Measurements from ENCODE around the gene AKAP13. TPM values are rescaled to one million over a fixed set of nuclear protein-coding genes. Genes with fewer than 3 reads are reported as not detected.
"Not testable (repeated sequence)": the region's sequence is repeated elsewhere in the genome, so short reads cannot be mapped to it uniquely, and the experiment has no call there.

The AKAP13 gene
- total RNA-seq, 3 donors from 2014 or later = 67.4 to 78.8 (median 77.0) TPM

DNA sequence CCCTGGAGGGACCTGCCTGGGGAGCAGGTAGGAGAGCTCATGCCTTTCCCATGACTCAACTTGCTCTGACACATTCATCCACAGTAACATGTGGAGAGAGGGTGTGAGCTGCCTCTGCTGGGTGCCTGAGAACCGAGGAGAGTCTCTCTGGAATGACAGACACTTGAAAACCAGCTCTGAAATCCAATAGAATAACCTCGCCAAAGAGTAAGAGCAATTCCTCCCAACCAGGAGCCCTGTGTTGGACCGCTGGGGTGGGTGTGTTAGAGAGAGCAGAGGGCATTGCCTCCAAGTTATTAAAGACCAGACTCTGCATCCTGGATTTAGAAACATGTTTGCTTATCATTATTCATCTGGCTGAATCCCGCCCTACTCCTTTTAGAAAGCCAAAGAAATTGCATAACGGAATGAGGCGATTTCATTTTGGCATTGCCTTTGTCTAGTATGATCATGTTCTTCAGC, 35.7 kb upstream of the AKAP13 start:
- not testable (repeated sequence) for H3K4me1 Mint-ChIP-seq (ENCODE audit: low read depth); H3K27me3 Mint-ChIP-seq (ENCODE audit: low read depth); DNase-seq; H3K4me3 Mint-ChIP-seq; ATAC-seq; H3K36me3 Mint-ChIP-seq (ENCODE audit: insufficient read depth); H3K9me3 Mint-ChIP-seq

DNA sequence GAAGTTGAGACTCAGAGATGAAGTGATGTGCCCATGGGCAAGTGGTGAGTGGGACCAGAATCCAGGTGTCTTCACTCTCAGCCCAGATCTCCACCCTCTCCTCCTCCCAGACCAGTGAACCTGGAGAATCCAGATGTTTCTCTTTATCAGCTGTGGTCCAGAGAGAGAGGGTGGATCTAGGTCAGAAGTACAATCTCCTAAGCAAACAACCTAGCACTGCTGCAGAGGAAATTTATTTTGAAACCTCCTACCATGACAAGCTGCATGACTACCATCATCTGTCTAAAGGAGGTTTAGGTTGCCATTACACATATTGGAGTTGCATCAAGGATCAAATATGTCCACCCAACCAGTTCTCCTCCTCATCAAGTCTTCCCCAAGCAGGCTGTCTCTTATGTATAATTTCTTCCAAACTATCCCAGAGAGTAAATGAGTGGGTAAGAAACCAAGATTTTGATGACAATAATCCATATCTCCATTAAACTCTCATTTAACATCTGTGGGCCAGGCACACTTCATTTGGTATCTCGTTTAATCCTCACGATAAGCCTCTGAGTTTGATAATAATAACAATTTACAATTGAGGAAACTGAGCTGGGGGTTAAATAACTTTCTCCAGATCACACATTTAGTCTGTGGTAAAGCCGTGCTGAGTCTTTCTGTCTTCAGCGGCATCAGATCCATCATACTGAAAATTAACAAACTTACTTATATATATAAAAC, 35.0 kb upstream of the AKAP13 start:
- H3K27me3 Mint-ChIP-seq (ENCODE audit: low read depth); DNase-seq; ATAC-seq; H3K4me3 Mint-ChIP-seq; H3K4me1 Mint-ChIP-seq (ENCODE audit: low read depth); H3K9me3 Mint-ChIP-seq; H3K36me3 Mint-ChIP-seq (ENCODE audit: insufficient read depth): not testable (repeated sequence)

DNA sequence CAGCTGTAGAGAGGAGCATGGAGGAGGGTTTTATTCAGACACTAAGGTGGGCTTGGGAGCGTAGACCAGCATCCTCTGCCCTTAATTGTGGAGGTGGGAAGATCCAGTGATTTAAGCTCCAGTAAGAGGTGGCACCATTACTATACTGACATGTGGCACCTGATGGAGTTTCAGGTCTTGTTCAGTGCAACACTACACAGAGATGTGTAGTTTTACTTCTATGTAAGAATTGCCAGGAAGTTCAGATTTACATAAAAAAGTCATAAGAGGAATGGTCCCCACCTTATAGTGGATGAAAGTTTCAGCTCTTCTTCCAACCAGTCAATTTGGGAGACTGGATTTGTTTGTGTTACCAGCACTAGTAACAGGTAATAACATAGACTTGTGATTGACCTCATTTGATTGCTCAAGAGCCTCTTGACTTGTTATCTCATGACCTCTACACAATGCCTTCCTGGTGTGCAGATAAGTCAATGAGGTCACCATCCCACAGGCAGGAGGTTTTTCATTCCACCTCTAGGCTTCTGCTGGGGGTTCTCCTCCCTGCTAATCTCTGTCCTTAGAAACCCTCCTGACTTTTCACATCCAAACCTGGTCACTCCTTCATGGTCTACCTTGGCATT, 33.8 kb upstream of the AKAP13 start:
- not testable (repeated sequence) for H3K4me1 Mint-ChIP-seq (ENCODE audit: low read depth)
- peak; percentile 18 for ATAC-seq

DNA sequence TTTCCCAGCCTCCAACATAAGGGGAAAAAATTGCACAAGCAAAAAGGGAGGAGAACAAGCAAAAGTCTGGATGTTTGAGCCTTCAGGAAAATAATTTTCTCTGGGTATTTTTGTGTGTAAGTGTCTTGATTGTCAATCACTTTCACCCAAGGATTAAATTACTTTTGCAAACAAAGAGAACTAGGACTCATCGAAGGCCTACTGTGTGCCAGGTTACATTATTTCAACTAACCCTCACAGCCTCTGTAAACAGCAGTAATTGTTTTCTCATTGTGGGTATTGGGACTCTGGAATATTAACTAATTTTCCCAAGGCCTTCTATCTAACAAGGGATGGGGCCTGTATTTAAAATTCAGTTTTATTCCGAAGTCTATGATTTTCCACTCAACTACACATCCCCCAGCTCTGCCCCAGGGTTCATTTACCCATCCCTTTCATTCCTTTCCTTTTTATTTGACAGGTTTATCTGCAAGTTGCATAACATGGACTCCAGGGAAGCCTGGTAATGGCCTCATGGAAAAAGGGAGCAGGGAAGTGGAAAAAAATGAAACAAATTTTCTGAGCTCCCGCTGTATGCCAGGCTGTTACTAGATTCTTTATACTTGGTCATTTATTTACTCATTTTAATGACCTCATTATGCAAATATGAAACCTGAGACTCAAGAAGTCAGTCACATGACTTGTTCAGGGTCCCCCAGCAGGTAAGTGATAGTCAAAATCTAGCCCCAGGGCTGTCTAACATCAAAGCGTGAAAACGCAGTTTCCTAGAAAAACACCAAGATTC, 32.9 kb upstream of the AKAP13 start:
- not testable (repeated sequence) for H3K4me1 Mint-ChIP-seq (ENCODE audit: low read depth); H3K27me3 Mint-ChIP-seq (ENCODE audit: low read depth); DNase-seq; ATAC-seq; H3K4me3 Mint-ChIP-seq; H3K36me3 Mint-ChIP-seq (ENCODE audit: insufficient read depth); H3K9me3 Mint-ChIP-seq

More for the DNA sequence above, 33.8 kb upstream of the AKAP13 start:
- H3K27me3 Mint-ChIP-seq (ENCODE audit: low read depth); H3K36me3 Mint-ChIP-seq (ENCODE audit: insufficient read depth); H3K4me3 Mint-ChIP-seq; DNase-seq; H3K9me3 Mint-ChIP-seq: not testable (repeated sequence)

GRCh38 chr15:85348048-85348766, 32.2 kb upstream of the AKAP13 start:
- not testable (repeated sequence) for ATAC-seq; H3K36me3 Mint-ChIP-seq (ENCODE audit: insufficient read depth); H3K9me3 Mint-ChIP-seq; H3K4me1 Mint-ChIP-seq (ENCODE audit: low read depth); H3K4me3 Mint-ChIP-seq; DNase-seq; H3K27me3 Mint-ChIP-seq (ENCODE audit: low read depth)

DNA sequence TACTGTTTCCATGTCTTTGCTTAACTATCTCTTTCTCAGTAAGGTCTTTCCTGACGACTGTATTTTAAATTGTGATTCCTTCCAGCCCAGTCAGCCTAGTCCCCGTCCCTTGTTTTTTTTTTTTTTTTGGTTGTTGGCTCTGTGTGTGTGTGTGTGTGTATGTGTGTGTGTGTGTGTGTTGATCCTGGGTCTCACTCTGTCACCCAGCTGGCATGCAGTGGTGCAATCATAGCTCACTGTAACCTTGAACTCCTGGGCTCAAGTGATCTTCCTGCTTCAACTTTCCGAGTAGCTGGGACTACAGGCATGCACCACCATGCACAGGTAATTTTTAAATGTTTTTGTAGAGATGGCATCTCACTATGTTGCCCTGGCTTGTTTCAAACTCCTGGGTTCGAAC, 31.3 kb upstream of the AKAP13 start:
- not testable (repeated sequence) for H3K4me1 Mint-ChIP-seq (ENCODE audit: low read depth); DNase-seq; H3K36me3 Mint-ChIP-seq (ENCODE audit: insufficient read depth); H3K4me3 Mint-ChIP-seq; H3K27me3 Mint-ChIP-seq (ENCODE audit: low read depth); H3K9me3 Mint-ChIP-seq; ATAC-seq

GRCh38 chr15:85350395-85350794, 30.0 kb upstream of the AKAP13 start:
- peaks cover 5% of the 10 kb centered on the region for H3K4me1 Mint-ChIP-seq (ENCODE audit: low read depth)
- H3K4me3 Mint-ChIP-seq = no peak overlapping the region
- no peaks in the 10 kb centered on the region for H3K36me3 Mint-ChIP-seq (ENCODE audit: insufficient read depth)
- H3K9me3 Mint-ChIP-seq = no peaks in the 10 kb centered on the region
- no peaks in the 10 kb centered on the region for H3K27me3 Mint-ChIP-seq (ENCODE audit: low read depth)
- no peak for DNase-seq
- no peak for ATAC-seq

- H3K36me3 Mint-ChIP-seq (ENCODE audit: insufficient read depth); DNase-seq; H3K4me3 Mint-ChIP-seq; H3K9me3 Mint-ChIP-seq; ATAC-seq; H3K27me3 Mint-ChIP-seq (ENCODE audit: low read depth); H3K4me1 Mint-ChIP-seq (ENCODE audit: low read depth): not testable (repeated sequence)
Measured at GRCh38 chr15:85351501-85351900, 28.9 kb upstream of the AKAP13 start.

- Mint-ChIP-seq H3K9me3 (no peaks in the 10 kb centered on the region), H3K4me3 (no peak overlapping the region), H3K4me1 (ENCODE audit: low read depth) (peaks cover 2% of the 10 kb centered on the region), H3K36me3 (ENCODE audit: insufficient read depth) (no peaks in the 10 kb centered on the region), H3K27me3 (ENCODE audit: low read depth) (no peaks in the 10 kb centered on the region)
- ATAC-seq = no peak
- no peak for DNase-seq
Measured at GRCh38 chr15:85351965-85352364, 28.4 kb upstream of the AKAP13 start.

DNA sequence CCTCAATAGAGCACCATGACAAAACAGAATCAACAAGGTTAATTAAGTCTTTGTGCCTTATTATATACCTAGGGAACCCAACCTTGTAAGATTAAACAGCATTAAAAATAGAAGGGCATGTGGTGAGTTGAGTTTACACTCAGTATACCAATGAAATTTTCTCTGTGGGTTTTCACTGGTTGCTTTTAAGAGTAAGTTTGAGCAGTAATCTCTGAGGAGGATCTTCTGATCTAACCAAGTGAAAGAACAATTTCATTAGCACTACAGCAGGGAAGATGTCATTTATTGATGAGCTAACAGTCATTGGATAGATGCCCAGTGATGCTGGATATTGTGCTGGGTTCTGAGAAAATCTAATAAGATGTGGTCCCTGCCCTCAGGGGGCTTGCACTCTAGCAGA, 26.9 kb upstream of the AKAP13 start:
- DNase-seq (no peak), ATAC-seq (no peak)
- H3K27me3 Mint-ChIP-seq (ENCODE audit: low read depth) = no peaks in the 10 kb centered on the region
- no peaks in the 10 kb centered on the region for H3K9me3 Mint-ChIP-seq
- peaks cover 11% of the 10 kb centered on the region for H3K4me1 Mint-ChIP-seq (ENCODE audit: low read depth)
- no peak overlapping the region for H3K4me3 Mint-ChIP-seq
- no peaks in the 10 kb centered on the region for H3K36me3 Mint-ChIP-seq (ENCODE audit: insufficient read depth)

GRCh38 chr15:85354461-85354860, 25.9 kb upstream of the AKAP13 start:
- H3K9me3 Mint-ChIP-seq = no peaks in the 10 kb centered on the region
- H3K4me1 Mint-ChIP-seq (ENCODE audit: low read depth) = peaks cover 12% of the 10 kb centered on the region
- DNase-seq = no peak
- ATAC-seq = no peak
- H3K4me3 Mint-ChIP-seq = no peak overlapping the region
- no peaks in the 10 kb centered on the region for H3K36me3 Mint-ChIP-seq (ENCODE audit: insufficient read depth)
- no peaks in the 10 kb centered on the region for H3K27me3 Mint-ChIP-seq (ENCODE audit: low read depth)

- DNase-seq = no peak
- peaks cover 12% of the 10 kb centered on the region for H3K4me1 Mint-ChIP-seq (ENCODE audit: low read depth)
- H3K4me3 Mint-ChIP-seq = no peak overlapping the region
- H3K36me3 Mint-ChIP-seq (ENCODE audit: insufficient read depth) = no peaks in the 10 kb centered on the region
- no peaks in the 10 kb centered on the region for H3K27me3 Mint-ChIP-seq (ENCODE audit: low read depth)
- H3K9me3 Mint-ChIP-seq = no peaks in the 10 kb centered on the region
- no peak for ATAC-seq
Measured at GRCh38 chr15:85354948-85355347, 25.5 kb upstream of the AKAP13 start.

DNA sequence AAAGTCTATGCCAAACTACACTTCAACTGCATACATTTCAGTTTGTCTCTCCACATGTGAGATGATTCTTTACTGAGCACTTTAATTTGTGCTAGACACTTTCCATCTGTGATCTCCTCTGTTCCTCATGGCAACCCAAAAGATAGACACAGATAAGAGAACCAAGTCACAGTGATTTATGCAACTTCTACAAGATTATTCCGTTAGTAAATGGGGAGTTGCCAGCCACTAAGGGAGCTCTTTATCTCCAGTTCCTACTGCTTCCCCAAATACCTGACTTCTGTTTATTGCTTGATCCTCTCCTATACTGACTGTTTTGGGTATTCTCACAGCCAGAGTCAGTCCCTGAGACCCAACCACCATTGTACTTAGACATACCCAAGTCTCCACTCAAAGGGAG, 24.1 kb upstream of the AKAP13 start:
- no peaks in the 10 kb centered on the region for H3K27me3 Mint-ChIP-seq (ENCODE audit: low read depth)
- ATAC-seq = no peak
- no peaks in the 10 kb centered on the region for H3K36me3 Mint-ChIP-seq (ENCODE audit: insufficient read depth)
- H3K4me3 Mint-ChIP-seq = no peak overlapping the region
- peaks cover 12% of the 10 kb centered on the region for H3K4me1 Mint-ChIP-seq (ENCODE audit: low read depth)
- DNase-seq = no peak
- no peaks in the 10 kb centered on the region for H3K9me3 Mint-ChIP-seq

- Mint-ChIP-seq H3K36me3 (ENCODE audit: insufficient read depth) (no peaks in the 10 kb centered on the region), H3K9me3 (no peaks in the 10 kb centered on the region), H3K4me3 (no peak overlapping the region), H3K27me3 (ENCODE audit: low read depth) (no peaks in the 10 kb centered on the region), H3K4me1 (ENCODE audit: low read depth) (peaks cover 17% of the 10 kb centered on the region)
- ATAC-seq (no peak), DNase-seq (no peak)
Measured at GRCh38 chr15:85361323-85361722, 19.1 kb upstream of the AKAP13 start.

Data from activated T-cell treated with anti-CD3 and anti-CD28 coated beads, Interleukin-2, amount 50 U/mL, for 4 hours (primary cell).